ENCODE data around the gene IL17D.
"Not testable (repeated sequence)": the region's sequence is repeated elsewhere in the genome, so short reads cannot be mapped to it uniquely, and the experiment has no call there.

IL17D gene

DNA sequence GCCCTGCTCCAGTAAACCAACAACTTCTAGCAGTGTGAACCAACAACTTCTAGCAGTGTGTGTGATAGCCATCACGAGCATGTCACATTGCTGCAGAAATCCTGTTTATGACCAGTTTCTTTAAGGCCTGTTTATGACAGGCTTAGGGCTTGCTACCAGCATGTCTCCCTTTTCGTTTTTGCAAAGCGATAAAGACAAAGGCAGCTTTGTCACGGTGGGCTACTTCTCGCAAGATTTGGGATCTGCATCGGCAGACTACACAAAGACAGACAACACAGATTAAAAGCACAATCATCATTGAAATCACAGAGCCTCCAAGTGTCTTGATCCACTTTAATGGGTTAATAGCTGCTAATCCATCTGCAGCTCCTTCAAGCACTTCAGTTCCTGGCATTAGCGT lies 24.9 kb upstream of the IL17D start:
- H3K9me3 ChIP-seq (replicated peaks; ENCODE audit: low read length); H3K36me3 ChIP-seq (ENCODE audit: insufficient read depth, low read length); H3K4me2 ChIP-seq (ENCODE audit: low read length); H3K4me3 ChIP-seq (ENCODE audit: low read length); H3K9ac ChIP-seq (ENCODE audit: low read depth, low read length); H3K27me3 ChIP-seq (ENCODE audit: control insufficient read depth, insufficient read depth, low read length): not testable (repeated sequence)
- peaks cover 10% of the 10 kb centered on the region for H3K4me1 ChIP-seq (ENCODE audit: control insufficient read depth, insufficient read depth, low read length)

DNA sequence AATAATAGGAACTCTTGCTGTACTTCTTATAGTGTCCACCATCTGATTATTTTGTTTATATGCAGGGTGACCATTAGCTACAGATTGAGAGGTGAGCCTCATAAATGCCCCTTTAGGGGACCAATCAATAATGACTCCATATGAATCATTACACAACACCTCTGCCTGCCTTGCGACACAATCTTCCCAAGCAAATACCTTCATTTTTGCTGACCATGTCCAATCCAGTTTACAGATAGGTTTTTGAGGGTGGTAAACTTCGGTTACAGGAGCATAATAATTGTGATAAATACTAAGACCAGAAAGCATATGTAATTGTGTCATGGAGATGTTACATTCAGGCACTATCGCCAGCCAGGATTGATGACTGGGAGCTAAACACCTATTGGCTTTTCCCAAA lies 23.6 kb upstream of the IL17D start:
- Histone ChIP-seq H3K9me3 (replicated peaks; ENCODE audit: low read length) (no peaks in the 10 kb centered on the region), H3K4me1 (ENCODE audit: control insufficient read depth, insufficient read depth, low read length) (peaks cover 10% of the 10 kb centered on the region)

DNA sequence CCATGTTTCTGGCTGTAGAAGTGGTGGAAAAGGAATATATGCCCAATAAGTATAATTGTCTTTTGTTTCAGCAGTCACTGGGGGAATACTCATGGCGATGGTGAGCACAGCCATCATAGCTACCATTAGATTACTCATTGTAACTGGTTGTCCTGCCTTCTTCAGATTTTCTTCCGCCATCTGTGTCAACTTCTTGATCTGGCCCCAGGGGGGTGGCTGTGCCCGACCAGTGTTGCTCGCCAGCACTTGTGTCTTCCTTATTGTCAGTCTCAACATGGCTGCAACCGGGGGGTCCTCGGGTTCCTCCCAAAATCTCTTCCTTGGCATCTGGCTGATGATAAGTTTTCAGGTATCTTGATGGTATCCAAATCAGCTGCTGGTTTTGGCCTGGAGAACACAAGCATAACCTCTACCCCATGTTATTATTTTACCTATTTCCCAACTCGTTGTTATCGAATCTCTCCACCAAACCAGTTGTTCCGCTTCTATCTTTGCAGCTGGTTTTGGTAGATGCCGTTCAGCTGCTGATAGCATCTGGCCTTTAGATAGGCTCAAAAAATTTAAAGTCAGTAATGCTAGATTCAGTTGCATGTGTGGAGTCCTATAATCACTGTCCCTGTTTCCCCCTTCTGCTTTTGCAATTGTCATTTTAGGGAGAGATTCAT lies 23.0 kb upstream of the IL17D start:
- Histone ChIP-seq H3K36me3 (ENCODE audit: insufficient read depth, low read length) (no peaks in the 10 kb centered on the region), H3K4me1 (ENCODE audit: control insufficient read depth, insufficient read depth, low read length) (peaks cover 10% of the 10 kb centered on the region), H3K4me3 (ENCODE audit: low read length) (no peak overlapping the region), H3K4me2 (ENCODE audit: low read length) (no peak overlapping the region), H3K9ac (ENCODE audit: low read depth, low read length) (no peak overlapping the region), H3K27me3 (ENCODE audit: control insufficient read depth, insufficient read depth, low read length) (no peaks in the 10 kb centered on the region), H3K9me3 (replicated peaks; ENCODE audit: low read length) (no peaks in the 10 kb centered on the region)

More for the DNA sequence above, 23.6 kb upstream of the IL17D start:
- Histone ChIP-seq H3K9ac (ENCODE audit: low read depth, low read length) (no peak overlapping the region), H3K27me3 (ENCODE audit: control insufficient read depth, insufficient read depth, low read length) (no peaks in the 10 kb centered on the region), H3K4me2 (ENCODE audit: low read length) (no peak overlapping the region), H3K36me3 (ENCODE audit: insufficient read depth, low read length) (no peaks in the 10 kb centered on the region), H3K4me3 (ENCODE audit: low read length) (no peak overlapping the region)

DNA sequence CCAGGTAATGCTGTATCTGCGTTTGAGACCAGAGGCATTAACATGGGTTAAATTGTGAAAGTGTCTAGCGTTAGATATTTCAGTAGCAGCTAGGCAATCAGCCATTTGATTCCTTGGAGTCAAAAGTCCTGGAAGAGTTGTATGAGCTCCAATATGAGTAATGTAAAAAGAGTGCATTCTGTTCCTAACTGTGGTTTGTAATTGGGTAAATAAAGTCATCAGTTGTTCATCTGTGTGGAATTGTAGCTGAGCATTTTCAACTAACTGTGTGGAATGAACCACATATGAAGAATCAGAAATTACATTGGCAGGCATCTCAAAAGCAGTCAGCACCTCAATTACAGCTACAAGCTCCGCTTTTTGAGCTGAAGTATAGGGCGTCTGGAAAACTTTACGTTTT lies 22.0 kb upstream of the IL17D start:
- not testable (repeated sequence) for H3K4me2 ChIP-seq (ENCODE audit: low read length); H3K4me3 ChIP-seq (ENCODE audit: low read length); H3K36me3 ChIP-seq (ENCODE audit: insufficient read depth, low read length); H3K9me3 ChIP-seq (replicated peaks; ENCODE audit: low read length); H3K9ac ChIP-seq (ENCODE audit: low read depth, low read length); H3K27me3 ChIP-seq (ENCODE audit: control insufficient read depth, insufficient read depth, low read length)
- H3K4me1 ChIP-seq (ENCODE audit: control insufficient read depth, insufficient read depth, low read length) = peaks cover 10% of the 10 kb centered on the region

DNA sequence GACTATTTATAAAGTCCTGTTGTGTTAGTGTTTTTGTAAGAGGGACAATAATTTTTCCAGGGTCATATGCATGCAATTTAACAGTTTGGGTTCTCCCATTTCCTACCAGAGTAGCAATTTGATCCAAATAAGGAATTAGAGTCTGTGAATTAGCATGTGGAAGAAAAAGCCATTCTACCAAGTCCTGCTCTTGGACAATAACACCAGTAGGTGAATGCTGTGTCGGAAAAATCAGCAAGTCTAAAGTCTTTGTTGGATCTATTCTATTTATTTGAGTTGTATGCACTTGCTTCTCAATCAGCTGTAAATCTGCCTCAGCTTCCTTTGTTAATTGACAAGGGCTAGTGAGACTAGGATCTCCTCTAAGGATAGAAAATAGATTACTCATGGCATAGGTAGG lies 21.4 kb upstream of the IL17D start:
- no peak overlapping the region for H3K4me2 ChIP-seq (ENCODE audit: low read length)
- H3K9me3 ChIP-seq (replicated peaks; ENCODE audit: low read length) = no peaks in the 10 kb centered on the region
- no peaks in the 10 kb centered on the region for H3K36me3 ChIP-seq (ENCODE audit: insufficient read depth, low read length)
- H3K27me3 ChIP-seq (ENCODE audit: control insufficient read depth, insufficient read depth, low read length) = no peaks in the 10 kb centered on the region
- peaks cover 10% of the 10 kb centered on the region for H3K4me1 ChIP-seq (ENCODE audit: control insufficient read depth, insufficient read depth, low read length)
- H3K9ac ChIP-seq (ENCODE audit: low read depth, low read length) = no peak overlapping the region
- H3K4me3 ChIP-seq (ENCODE audit: low read length) = no peak overlapping the region

DNA sequence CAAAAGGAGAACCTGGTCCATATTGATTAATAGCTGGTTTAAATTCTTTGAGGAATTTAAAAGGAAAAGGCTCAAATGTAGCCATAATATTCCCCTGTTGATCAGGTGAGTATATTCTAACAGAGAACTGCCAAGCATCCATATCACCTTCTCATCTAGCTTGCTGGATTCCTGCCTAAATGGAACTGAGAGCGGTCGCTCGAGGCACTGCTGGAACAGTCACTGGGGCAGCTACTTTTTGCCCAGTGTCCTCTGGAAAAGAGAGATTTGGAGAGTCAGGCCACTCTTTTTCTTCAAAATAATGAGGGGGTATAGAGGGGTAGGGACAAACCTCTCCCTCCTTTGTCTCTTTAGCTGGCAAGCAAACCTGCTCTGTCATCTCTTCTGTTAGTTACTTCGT lies 19.5 kb upstream of the IL17D start:
- no peak overlapping the region for H3K9ac ChIP-seq (ENCODE audit: low read depth, low read length)
- peaks cover 10% of the 10 kb centered on the region for H3K4me1 ChIP-seq (ENCODE audit: control insufficient read depth, insufficient read depth, low read length)
- H3K4me3 ChIP-seq (ENCODE audit: low read length) = no peak overlapping the region
- H3K9me3 ChIP-seq (replicated peaks; ENCODE audit: low read length) = no peaks in the 10 kb centered on the region
- H3K36me3 ChIP-seq (ENCODE audit: insufficient read depth, low read length) = no peaks in the 10 kb centered on the region
- H3K4me2 ChIP-seq (ENCODE audit: low read length) = no peak overlapping the region
- no peaks in the 10 kb centered on the region for H3K27me3 ChIP-seq (ENCODE audit: control insufficient read depth, insufficient read depth, low read length)

DNA sequence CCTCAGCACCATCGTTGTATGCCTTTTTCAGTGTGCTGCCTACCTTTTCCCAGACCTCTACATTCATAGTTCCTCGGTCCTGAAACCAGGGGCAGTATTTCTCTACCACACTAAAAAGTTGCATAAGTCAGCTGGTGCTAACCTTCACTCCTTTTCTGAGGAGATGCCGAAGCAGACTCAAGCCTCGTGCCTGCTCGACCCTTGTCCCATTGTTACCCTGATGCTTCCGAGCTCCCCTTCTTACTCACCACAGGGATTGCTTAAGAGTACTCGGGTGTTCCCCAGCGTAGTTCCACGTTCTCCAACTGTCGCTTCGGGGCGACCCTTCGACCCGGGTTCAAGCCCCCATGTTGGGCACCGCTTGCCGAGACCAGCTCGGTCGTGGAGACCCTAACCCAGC lies 19.0 kb upstream of the IL17D start:
- H3K4me1 ChIP-seq (ENCODE audit: control insufficient read depth, insufficient read depth, low read length) = peaks cover 10% of the 10 kb centered on the region
- H3K9me3 ChIP-seq (replicated peaks; ENCODE audit: low read length) = no peaks in the 10 kb centered on the region
- no peaks in the 10 kb centered on the region for H3K27me3 ChIP-seq (ENCODE audit: control insufficient read depth, insufficient read depth, low read length)
- no peak overlapping the region for H3K4me2 ChIP-seq (ENCODE audit: low read length)
- H3K4me3 ChIP-seq (ENCODE audit: low read length) = no peak overlapping the region
- no peak overlapping the region for H3K9ac ChIP-seq (ENCODE audit: low read depth, low read length)
- H3K36me3 ChIP-seq (ENCODE audit: insufficient read depth, low read length) = no peaks in the 10 kb centered on the region

DNA sequence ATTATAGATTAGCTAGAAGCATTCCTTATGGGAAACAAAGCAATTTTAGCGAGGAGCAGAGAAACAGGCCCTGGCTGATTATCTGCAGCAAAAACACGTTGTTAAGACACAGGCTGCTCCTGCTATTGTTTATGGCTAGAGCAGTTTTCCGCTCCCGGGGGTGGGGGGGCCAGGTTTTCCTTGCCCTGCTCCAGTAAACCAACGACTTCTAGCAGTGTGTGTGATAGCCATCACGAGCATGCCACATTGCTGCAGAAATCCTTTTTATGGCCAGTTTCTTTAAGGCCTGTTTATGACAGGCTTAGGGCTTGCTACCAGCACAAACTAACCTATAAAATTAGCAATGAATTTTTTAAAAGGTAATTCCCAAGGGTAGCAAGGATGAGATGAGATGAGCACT lies 18.4 kb upstream of the IL17D start:
- no peak overlapping the region for H3K4me2 ChIP-seq (ENCODE audit: low read length)
- no peaks in the 10 kb centered on the region for H3K36me3 ChIP-seq (ENCODE audit: insufficient read depth, low read length)
- no peaks in the 10 kb centered on the region for H3K9me3 ChIP-seq (replicated peaks; ENCODE audit: low read length)
- peaks cover 10% of the 10 kb centered on the region for H3K4me1 ChIP-seq (ENCODE audit: control insufficient read depth, insufficient read depth, low read length)
- no peak overlapping the region for H3K9ac ChIP-seq (ENCODE audit: low read depth, low read length)
- H3K27me3 ChIP-seq (ENCODE audit: control insufficient read depth, insufficient read depth, low read length) = no peaks in the 10 kb centered on the region
- H3K4me3 ChIP-seq (ENCODE audit: low read length) = no peak overlapping the region

DNA sequence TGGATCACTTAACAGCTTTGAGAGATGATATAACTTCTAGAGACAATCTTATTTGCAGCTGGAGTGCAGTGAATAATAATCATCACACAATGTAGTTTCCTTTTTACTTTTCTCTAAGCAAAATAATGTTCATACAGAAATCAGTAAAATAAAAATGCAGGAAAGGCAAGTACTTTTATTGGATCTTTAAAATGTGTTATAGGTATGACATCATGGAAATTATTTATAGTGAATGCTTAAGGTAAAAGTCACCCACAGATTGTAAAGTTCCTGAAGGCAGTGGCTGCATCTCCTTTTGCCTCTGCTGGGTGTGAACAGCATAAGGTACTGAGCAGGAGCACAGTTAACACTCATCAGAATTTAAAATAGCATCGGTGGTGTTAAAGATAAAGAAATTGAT lies 17.3 kb upstream of the IL17D start:
- Histone ChIP-seq H3K27me3 (ENCODE audit: control insufficient read depth, insufficient read depth, low read length) (no peaks in the 10 kb centered on the region), H3K9ac (ENCODE audit: low read depth, low read length) (no peak overlapping the region), H3K9me3 (replicated peaks; ENCODE audit: low read length) (no peaks in the 10 kb centered on the region), H3K36me3 (ENCODE audit: insufficient read depth, low read length) (no peaks in the 10 kb centered on the region), H3K4me2 (ENCODE audit: low read length) (no peak overlapping the region), H3K4me3 (ENCODE audit: low read length) (no peak overlapping the region), H3K4me1 (ENCODE audit: control insufficient read depth, insufficient read depth, low read length) (peaks cover 10% of the 10 kb centered on the region)

DNA sequence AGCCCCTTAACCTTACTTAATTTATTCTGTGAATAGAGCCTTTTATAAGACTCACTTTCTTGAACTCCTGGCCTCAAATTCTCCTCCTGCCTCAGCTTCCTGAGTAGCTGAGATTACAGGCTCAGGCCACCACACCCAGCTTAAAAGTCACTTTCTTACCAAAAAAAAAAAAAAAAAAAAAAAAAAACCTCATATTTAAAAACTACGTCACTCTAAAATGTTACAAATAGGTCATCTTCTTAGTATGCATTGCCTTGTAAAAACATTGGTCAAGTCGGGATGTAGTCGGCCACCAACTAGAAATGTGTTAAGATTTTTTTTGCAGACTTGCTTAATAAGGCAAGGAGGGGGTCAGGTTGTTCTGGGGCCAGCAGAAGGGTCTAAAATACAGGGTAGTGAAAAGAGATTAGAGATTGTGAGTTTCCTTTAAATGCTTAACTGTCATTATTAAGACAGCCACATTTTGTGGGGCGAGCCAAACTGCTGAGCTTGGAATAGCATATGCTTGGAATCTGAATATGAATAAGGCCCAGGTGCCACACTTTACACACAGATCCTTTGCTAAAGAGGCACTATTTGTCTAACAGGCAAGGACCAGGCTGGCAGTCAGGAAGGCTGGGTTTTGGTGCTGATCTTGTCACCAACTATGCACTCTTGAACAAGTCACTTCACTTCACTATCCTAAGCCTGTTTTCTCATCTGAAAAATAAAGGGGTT lies 16.5 kb upstream of the IL17D start:
- Histone ChIP-seq H3K9ac (ENCODE audit: low read depth, low read length) (no peak overlapping the region), H3K4me2 (ENCODE audit: low read length) (no peak overlapping the region), H3K27me3 (ENCODE audit: control insufficient read depth, insufficient read depth, low read length) (no peaks in the 10 kb centered on the region), H3K4me1 (ENCODE audit: control insufficient read depth, insufficient read depth, low read length) (peaks cover 1% of the 10 kb centered on the region), H3K9me3 (replicated peaks; ENCODE audit: low read length) (no peaks in the 10 kb centered on the region), H3K4me3 (ENCODE audit: low read length) (no peak overlapping the region), H3K36me3 (ENCODE audit: insufficient read depth, low read length) (no peaks in the 10 kb centered on the region)

DNA sequence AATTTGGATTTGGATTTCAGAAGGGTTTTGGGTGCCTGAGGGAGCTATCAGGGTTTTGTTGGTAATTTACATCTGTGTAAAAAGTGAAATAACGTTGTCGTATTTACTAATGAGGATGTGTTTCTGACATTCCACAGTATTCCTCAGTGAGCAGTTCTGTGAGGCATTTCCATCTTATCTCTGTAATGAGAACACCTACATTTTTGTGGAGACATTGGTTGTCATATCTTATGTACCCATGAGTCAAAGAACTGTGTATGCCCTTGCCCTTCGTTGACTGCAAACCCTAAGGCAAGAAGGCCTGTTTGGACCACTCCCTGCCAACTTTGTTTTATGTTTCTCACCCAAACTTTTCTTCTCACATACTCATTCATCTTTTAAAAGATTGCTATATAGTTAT lies 14.2 kb upstream of the IL17D start:
- Histone ChIP-seq H3K4me3 (ENCODE audit: low read length) (no peak overlapping the region), H3K36me3 (ENCODE audit: insufficient read depth, low read length) (no peaks in the 10 kb centered on the region), H3K27me3 (ENCODE audit: control insufficient read depth, insufficient read depth, low read length) (no peaks in the 10 kb centered on the region), H3K9me3 (replicated peaks; ENCODE audit: low read length) (no peaks in the 10 kb centered on the region), H3K9ac (ENCODE audit: low read depth, low read length) (no peak overlapping the region), H3K4me1 (ENCODE audit: control insufficient read depth, insufficient read depth, low read length) (no peaks in the 10 kb centered on the region), H3K4me2 (ENCODE audit: low read length) (no peak overlapping the region)

DNA sequence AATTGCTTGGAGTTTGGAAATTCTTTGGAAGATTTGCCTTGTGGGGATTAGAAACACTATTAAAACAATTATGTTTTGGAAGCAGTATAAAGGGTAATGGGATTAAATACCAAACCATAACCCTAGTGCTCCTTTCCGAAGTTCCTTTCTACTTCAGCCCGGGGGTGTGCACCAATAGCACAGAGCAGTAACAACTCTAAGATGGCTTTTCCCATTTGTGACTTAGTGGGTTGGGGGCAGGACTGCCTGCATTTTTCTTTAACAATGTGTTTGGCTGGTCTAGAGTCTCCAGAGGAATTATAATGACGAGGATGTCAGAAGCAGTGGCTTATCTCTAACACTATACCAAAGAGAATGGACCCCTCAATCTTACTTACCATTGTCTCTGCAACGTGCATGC lies 11.9 kb upstream of the IL17D start:
- no peak overlapping the region for H3K4me3 ChIP-seq (ENCODE audit: low read length)
- no peak overlapping the region for H3K9ac ChIP-seq (ENCODE audit: low read depth, low read length)
- no peaks in the 10 kb centered on the region for H3K4me1 ChIP-seq (ENCODE audit: control insufficient read depth, insufficient read depth, low read length)

More for the DNA sequence above, 11.9 kb upstream of the IL17D start:
- H3K4me2 ChIP-seq (ENCODE audit: low read length) = no peak overlapping the region
- no peaks in the 10 kb centered on the region for H3K9me3 ChIP-seq (replicated peaks; ENCODE audit: low read length)
- no peaks in the 10 kb centered on the region for H3K27me3 ChIP-seq (ENCODE audit: control insufficient read depth, insufficient read depth, low read length)
- H3K36me3 ChIP-seq (ENCODE audit: insufficient read depth, low read length) = no peaks in the 10 kb centered on the region

Measured in skeletal muscle satellite cell (primary cell).